HepG2 (cell line): ENCODE results near the gene RNF40. TPM values are rescaled to one million over a fixed set of nuclear protein-coding genes. Genes with fewer than 3 reads are reported as not detected.

Source experiments
- EHMT2 ChIP-seq: fragments of 200-600 bp; sonication (generic); IDR thresholded peaks from 2 replicates; pipeline ENCODE4 v1.7.0; 2017; ENCODE audit warnings: antibody characterized with exemption, low read depth, low read length, borderline replicate concordance
- KIAA2018 ChIP-seq: sonication (generic); formaldehyde crosslinking; IDR thresholded peaks from 2 replicates; pipeline ENCODE4 v1.5.0; 2020; ENCODE audit warnings: mild to moderate bottlenecking, missing genetic modification reagents, borderline replicate concordance
- TOPORS ChIP-seq: sonication (generic); formaldehyde crosslinking; IDR thresholded peaks from 2 replicates; pipeline ENCODE4 v1.8.0; 2023; ENCODE audit warnings: mild to moderate bottlenecking, missing genetic modification reagents
- ZNF501 ChIP-seq: sonication (generic); formaldehyde crosslinking; IDR thresholded peaks from 2 replicates; pipeline ENCODE4 v1.5.1; 2020; ENCODE audit warnings: mild to moderate bottlenecking, moderate library complexity, missing genetic modification reagents
- polyA plus RNA-seq, 8 experiments: library from polyadenylated mRNA; depleted of rRNA in 3 of 8; stranded (reverse) in 7 of 8; unstranded in 1 of 8; fragments of >200 nt; fragmentation: Illumina TruSeq in 4 of 8; extraction: Trizol in 4 of 8; gene quantifications; 2 replicates each; pipeline versions ENCODE4 v1.2.1 to v1.2.3, GENCODE V29; 2011 to 2016; ENCODE audit warnings: low read depth in 4 of 8, missing spikeins in 1 of 8, mixed read lengths in 1 of 8; ENCODE audit not compliant: insufficient read depth in 1 of 8
- total RNA-seq, 5 experiments: library from RNA; depleted of rRNA; stranded (reverse); fragments of >200 nt; fragmentation: Illumina TruSeq; extraction: Trizol; gene quantifications; 2 replicates each; pipeline ENCODE4 v1.2.3, GENCODE V29; 2016; ENCODE audit warnings: low read depth in 1 of 5

Gene RNF40
- total and polyA plus RNA-seq, 2 of the 13 experiments (the other 11 are each of a cell fraction or from before 2014, with no cell fraction given) = 84.0 to 85.6 TPM

GRCh38 chr16:30793508-30794069 lies 31.5 kb downstream of the RNF40 start (continued):
- TF ChIP-seq EHMT2 (no peak), KIAA2018 (CRISPR knock-in tag) (no peak), TOPORS (CRISPR knock-in tag) (no peak), ZNF501 (CRISPR knock-in tag) (peak; percentile 38; the same call in 1 of the 2 replicates)
